Inflammatory macrophage (primary cell): ENCODE results near the gene NOL4L.

Experiments
- DNase-seq, 2 donors: peaks; one replicate each; pipeline ENCODE4 v3.0.0-alpha.2; 2020 to 2022

The NOL4L gene

GRCh38 chr20:32440758-32441078 is 144.4 kb downstream of the NOL4L start:
- DNase-seq: no peak

- DNase-seq: no peak
These were observed 144.9 kb downstream of the NOL4L start for GRCh38 chr20:32440069-32440757.

GRCh38 chr20:32439132-32439829 is 145.9 kb downstream of the NOL4L start:
- DNase-seq: no peak

GRCh38 chr20:32438331-32438858 is 146.7 kb downstream of the NOL4L start:
- DNase-seq: no peak

GRCh38 chr20:32437391-32438074 is 147.6 kb downstream of the NOL4L start:
- DNase-seq: peak in 1 of 2 donors; percentile 6

GRCh38 chr20:32436968-32437367 is 148.2 kb downstream of the NOL4L start:
- no peak for DNase-seq

GRCh38 chr20:32436142-32436861 is 148.8 kb downstream of the NOL4L start:
- DNase-seq: no peak

- no peak for DNase-seq
These were observed 149.6 kb downstream of the NOL4L start for GRCh38 chr20:32435449-32436107.

- no peak for DNase-seq
These were observed 150.7 kb downstream of the NOL4L start for GRCh38 chr20:32434434-32434833.

- no peak for DNase-seq
These were observed 151.7 kb downstream of the NOL4L start for GRCh38 chr20:32433311-32434021.

GRCh38 chr20:32432277-32432676 is 152.9 kb downstream of the NOL4L start:
- DNase-seq: no peak

- no peak for DNase-seq
These were observed 153.7 kb downstream of the NOL4L start for GRCh38 chr20:32431457-32431856.

- DNase-seq: no peak
These were observed 155.3 kb downstream of the NOL4L start for GRCh38 chr20:32429745-32430360.

GRCh38 chr20:32429343-32429742 is 155.8 kb downstream of the NOL4L start:
- no peak for DNase-seq

- DNase-seq: no peak
These were observed 157.1 kb downstream of the NOL4L start for GRCh38 chr20:32427996-32428395.

GRCh38 chr20:32421290-32421689 is 163.8 kb downstream of the NOL4L start:
- no peak for DNase-seq

- DNase-seq: peak in 1 of 2 donors; percentile 24
These were observed 166.8 kb downstream of the NOL4L start for GRCh38 chr20:32418376-32418775.

- no peak for DNase-seq
These were observed 168.9 kb downstream of the NOL4L start for GRCh38 chr20:32416206-32416605.

GRCh38 chr20:32415494-32415893 is 169.6 kb downstream of the NOL4L start:
- DNase-seq: no peak

- DNase-seq: peak; percentile 6 to 56
These were observed 173.0 kb downstream of the NOL4L start for GRCh38 chr20:32411955-32412706.
